AG04449 (cell line): Measurements from ENCODE around the gene ATP11B.
A peak's percentile ranks its signal among the peaks of the same experiment; 100 is the strongest.

Experiments
- CTCF ChIA-PET: fragments of 350-600 bp; formaldehyde crosslinking; extraction: SDS; loops from one replicate; lab custom pipeline; 2021; ENCODE audit warnings: antibody characterized with exemption; lab: Yijun Ruan, JAX
- POLR2A ChIA-PET: fragments of 400-600, 350-600 bp; formaldehyde crosslinking; extraction: SDS; loops from one replicate; lab custom pipeline; 2020; ENCODE audit warnings: antibody characterized with exemption, inconsistent platforms; lab: Yijun Ruan, JAX
- DNase-seq: peaks from one replicate; pipeline ENCODE4 v3.0.0-alpha.2; 2010; ENCODE audit warnings: low read depth, low spot score
- H3K4me3 ChIP-seq: 2 replicates; pipeline ENCODE4 v1.5.1; 2011; ENCODE audit warnings: low read depth, mild to moderate bottlenecking, control low read depth, low read length
- CTCF ChIP-seq: IDR thresholded peaks from one replicate; pipeline ENCODE4 v1.5.1; 2011; ENCODE audit warnings: mild to moderate bottlenecking, moderate library complexity, low read length, control low read depth, inconsistent platforms; ENCODE audit not compliant: insufficient read depth; ENCODE audit errors: missing control alignments

ATP11B gene

DNA sequence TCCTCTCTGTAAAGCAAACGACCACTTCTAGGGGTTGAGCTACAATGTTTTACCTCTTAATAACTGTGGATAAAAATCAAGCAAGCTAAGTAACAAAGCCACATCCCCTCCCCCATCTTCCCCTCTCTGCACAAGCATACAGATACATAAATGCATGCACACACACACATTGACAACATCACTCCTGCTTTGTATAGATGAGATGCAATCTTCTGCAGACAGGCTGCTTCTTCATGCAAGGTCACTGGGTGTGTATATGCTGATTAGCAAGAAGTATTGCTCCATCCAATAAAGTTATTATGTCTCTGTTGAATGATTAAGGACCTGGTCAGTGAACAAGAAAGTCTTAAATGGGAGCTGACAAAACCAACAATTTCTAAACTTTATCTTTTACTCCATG lies 8.8 kb upstream of the ATP11B start:
- ChIA-PET CTCF (no interaction called here), POLR2A (no interaction called here)
- H3K4me3 ChIP-seq = no peak overlapping the region
- TF ChIP-seq CTCF = no peak
- no peak for DNase-seq

DNA sequence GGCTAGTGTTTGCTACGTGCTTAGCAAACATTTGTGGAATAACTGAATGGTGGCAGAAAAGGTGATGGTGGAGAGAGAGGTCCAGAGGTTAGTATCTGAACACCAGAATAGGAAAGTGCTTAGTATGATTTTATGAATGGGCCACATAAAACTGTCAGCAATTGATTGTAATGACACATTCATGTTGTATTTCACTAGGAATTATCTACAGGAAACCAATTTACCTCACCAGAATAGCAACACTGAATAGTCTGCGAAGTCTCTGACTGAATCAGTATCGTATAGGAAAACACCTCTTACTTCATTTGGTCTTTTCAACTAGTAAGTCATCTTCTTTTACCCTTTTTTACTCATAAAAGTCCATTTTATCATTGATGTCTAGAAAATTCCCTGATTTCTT lies 8.2 kb upstream of the ATP11B start:
- ChIA-PET POLR2A (no interaction called here), CTCF (no interaction called here)
- DNase-seq = no peak
- no peak overlapping the region for H3K4me3 ChIP-seq
- TF ChIP-seq CTCF = no peak

GRCh38 chr3:182785756-182786155 lies 7.5 kb upstream of the ATP11B start:
- ChIA-PET CTCF (no interaction called here), POLR2A (no interaction called here)
- no peak for DNase-seq
- H3K4me3 ChIP-seq = no peak overlapping the region
- no peak for TF ChIP-seq CTCF

DNA sequence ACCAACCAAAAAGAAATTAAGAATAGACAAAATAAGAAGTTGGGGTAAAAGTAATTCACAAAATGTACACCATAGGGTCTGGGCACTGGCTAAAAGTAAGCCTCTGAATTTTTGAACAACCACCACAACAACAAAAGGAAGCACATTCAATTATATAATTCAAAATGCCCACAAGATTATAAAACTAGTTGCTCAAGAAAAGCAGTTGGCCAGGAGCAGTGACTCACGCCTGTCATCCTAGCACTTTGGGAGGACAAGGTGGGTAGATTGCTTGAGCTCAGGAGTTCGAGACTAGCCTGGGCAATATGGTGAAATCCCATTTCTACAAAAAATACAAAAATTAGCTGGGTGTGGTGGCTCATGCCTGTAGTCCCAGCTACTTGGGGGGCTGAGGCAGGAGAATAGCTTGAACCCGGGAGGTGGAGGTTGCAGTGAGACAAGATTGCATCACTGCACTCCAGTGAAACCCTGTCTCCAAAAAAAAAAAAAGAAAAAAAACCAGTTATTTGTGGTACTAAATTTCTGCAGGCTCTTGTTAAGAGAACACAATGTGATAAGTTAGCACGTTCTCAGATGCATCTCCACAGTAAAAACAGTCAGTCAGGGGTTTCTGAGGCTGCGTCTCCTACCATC lies 6.6 kb upstream of the ATP11B start:
- ChIA-PET POLR2A (no interaction called here), CTCF (no interaction called here)
- no peak overlapping the region for H3K4me3 ChIP-seq
- TF ChIP-seq CTCF = no peak
- DNase-seq = no peak

DNA sequence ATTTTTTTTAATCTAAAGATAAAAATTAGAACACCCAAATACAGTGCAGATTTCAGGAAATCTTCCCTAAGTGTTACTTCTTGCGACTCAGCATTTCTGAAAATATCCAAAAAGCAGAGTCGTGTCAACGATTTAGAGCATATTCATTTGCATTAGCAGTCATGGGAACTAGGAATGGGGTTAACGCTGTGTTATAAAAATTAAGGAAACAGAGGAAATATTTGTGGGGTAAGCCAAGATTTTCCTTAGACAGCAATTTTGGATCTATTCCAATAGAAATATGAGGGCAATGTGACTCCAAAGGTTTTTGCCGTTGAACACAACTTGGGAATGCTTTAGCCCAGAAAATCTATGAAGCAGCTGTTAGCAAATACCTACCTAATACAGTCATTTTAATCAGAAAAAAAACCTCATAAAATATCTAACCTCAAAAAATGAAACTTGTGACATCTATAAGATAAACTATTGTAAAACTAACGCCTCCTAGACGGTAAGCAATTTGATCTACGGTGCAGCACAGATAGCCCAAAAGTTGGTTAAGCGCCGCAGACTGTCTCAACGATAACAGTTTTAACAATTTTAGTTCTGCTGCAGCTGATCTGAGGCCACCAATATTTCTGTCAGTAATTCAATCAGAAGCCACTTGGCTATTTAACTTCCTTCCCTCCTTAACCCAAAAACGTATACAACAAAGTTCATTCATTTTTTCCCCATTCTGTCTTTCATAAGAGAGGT lies 5.8 kb upstream of the ATP11B start:
- CTCF ChIA-PET = no interaction called here

More for the DNA sequence above, 5.8 kb upstream of the ATP11B start:
- H3K4me3 ChIP-seq = no peak overlapping the region
- TF ChIP-seq CTCF = no peak
- DNase-seq = peak; percentile 40
- POLR2A ChIA-PET = no interaction called here
